Dermis lymphatic vessel endothelial cell (primary cell): ENCODE results near the gene NLK. TPM values are rescaled to one million over a fixed set of nuclear protein-coding genes. Genes with fewer than 3 reads are reported as not detected.

Experiments used
- total RNA-seq: library from RNA; depleted of rRNA; stranded (reverse); fragments of >200 nt; gene quantifications from 2 replicates; pipeline ENCODE4 v1.2.1, GENCODE V29; 2014

Gene NLK
- 26.0 and 28.2 TPM in 2 replicates for total RNA-seq

GRCh38 chr17:28042657-28042720 is at the start of gene NLK:
TSS of gene NLK (plus strand) at chr17:28042677. CDS start at chr17:28042874, 197 bp downstream.

Other genes starting within 250 kb of the NLK start
- gene NOS2, start 242.1 kb upstream of the NLK start, total RNA-seq = 0.11 and 0.17 TPM in 2 replicates
- gene LYRM9, start 149.3 kb upstream of the NLK start, total RNA-seq = 5.7 and 6.1 TPM in 2 replicates